NCI-H460 (cell line): Measurements from ENCODE around the gene PHF20. TPM values are rescaled to one million over a fixed set of nuclear protein-coding genes. Genes with fewer than 3 reads are reported as not detected.
"Not testable (repeated sequence)": the region's sequence is repeated elsewhere in the genome, so short reads cannot be mapped to it uniquely, and the experiment has no call there.

Experiments used
- DNase-seq: peaks from one replicate; pipeline ENCODE4 v3.0.0-alpha.2; 2016; ENCODE audit warnings: low read depth; ENCODE audit errors: extremely low read depth
- polyA plus RNA-seq: library from polyadenylated mRNA; depleted of rRNA; stranded (reverse); fragments of >200 nt; gene quantifications from 2 replicates; pipeline ENCODE4 v1.2.3, GENCODE V29; 2014; cell fraction: nucleus; rRNA removed
- total RNA-seq: library from RNA; depleted of rRNA; stranded (reverse); fragments of >200 nt; shearing (Covaris generic); gene quantifications from 2 replicates; pipeline ENCODE4 v1.2.3, GENCODE V29; 2014; rRNA removed

The PHF20 gene
- total RNA-seq = 106 and 112 TPM in 2 replicates
- 57.8 and 58.8 TPM in 2 replicates for polyA plus RNA-seq

- peak; percentile 96 for DNase-seq
These were observed at the start of gene PHF20 for GRCh38 chr20:35771689-35772562. TSS of gene PHF20 (plus strand) at chr20:35772015. CDS start at chr20:35801523, 29,508 bp downstream.

- not testable (repeated sequence) for DNase-seq
These were observed 48.6 kb upstream of the PHF20 start for GRCh38 chr20:35723275-35723639.

GRCh38 chr20:35723652-35724320 is 48.0 kb upstream of the PHF20 start:
- DNase-seq = not testable (repeated sequence)

GRCh38 chr20:35724321-35725230 is 47.2 kb upstream of the PHF20 start:
- DNase-seq = no peak

- no peak for DNase-seq
These were observed 44.7 kb upstream of the PHF20 start for GRCh38 chr20:35726842-35727711.

- no peak for DNase-seq
These were observed 42.5 kb upstream of the PHF20 start for GRCh38 chr20:35729283-35729807.

GRCh38 chr20:35729836-35730582 is 41.8 kb upstream of the PHF20 start:
- DNase-seq = no peak

- no peak for DNase-seq
These were observed 41.0 kb upstream of the PHF20 start for GRCh38 chr20:35730583-35731468.

- DNase-seq = no peak
These were observed 40.4 kb upstream of the PHF20 start for GRCh38 chr20:35731469-35731788.

GRCh38 chr20:35731862-35732643 is 39.8 kb upstream of the PHF20 start:
- DNase-seq = no peak

- DNase-seq = no peak
These were observed 39.2 kb upstream of the PHF20 start for GRCh38 chr20:35732644-35732982.

GRCh38 chr20:35734374-35734773 is 37.4 kb upstream of the PHF20 start:
- no peak for DNase-seq

GRCh38 chr20:35734777-35735649 is 36.8 kb upstream of the PHF20 start:
- no peak for DNase-seq

- no peak for DNase-seq
These were observed 35.9 kb upstream of the PHF20 start for GRCh38 chr20:35735826-35736470.

GRCh38 chr20:35737865-35738333 is 33.9 kb upstream of the PHF20 start:
- DNase-seq = no peak
